Fibroblast of upper back skin (primary cell): ENCODE results near the gene CAND2.

Source experiments
- DNase-seq: peaks from one replicate; pipeline ENCODE4 v3.0.0-alpha.2; 2013

CAND2 gene

DNA sequence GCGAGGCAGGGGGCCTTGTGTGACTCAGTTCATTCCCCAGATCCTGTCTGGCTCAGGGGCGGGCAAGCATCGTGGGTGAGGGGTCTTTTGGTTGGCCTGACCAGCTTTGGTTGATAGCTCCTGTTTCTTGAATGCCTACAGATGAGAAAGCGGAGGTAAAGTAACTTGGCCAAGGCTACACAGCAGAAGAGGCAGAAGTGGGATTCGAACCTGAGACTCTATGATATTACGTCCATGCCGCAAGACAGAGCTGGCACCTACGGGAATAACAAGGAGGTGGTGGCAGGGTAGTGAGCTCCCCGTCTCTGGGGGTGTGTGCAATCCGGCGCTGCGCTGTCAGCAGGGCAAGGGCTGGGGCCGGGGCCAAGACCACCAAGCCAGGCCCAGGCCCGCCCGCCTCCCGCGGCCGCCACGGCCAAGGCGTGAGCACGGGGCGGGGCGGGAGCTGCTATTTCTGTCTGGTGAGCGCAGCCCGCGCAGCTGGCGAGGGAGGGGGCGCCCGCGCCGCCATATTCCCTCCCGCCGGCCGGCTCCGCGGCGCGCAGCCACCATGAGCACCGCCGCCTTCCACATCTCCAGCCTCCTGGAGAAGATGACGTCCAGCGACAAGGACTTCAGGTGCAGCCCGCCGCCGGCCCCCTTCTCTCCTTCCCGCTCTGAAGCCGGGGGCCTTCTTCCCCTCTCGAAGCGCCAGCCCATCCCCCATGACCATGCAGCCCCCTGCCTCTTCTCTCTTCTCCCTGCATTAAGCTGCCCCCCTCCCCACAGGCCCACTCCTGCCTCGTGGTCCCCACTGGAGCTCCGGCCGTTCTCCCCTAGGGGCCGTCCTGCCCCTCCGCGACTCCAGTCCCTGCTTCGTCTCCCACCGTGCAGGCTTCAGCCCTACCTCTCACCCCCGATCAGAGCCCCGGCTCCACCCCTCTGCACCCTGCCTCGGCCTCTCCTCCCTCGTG is at the start of gene CAND2:
Gene CAND2 (plus strand): TSS at position 510 of the 953 bp plus-strand sequence. CDS start 41 bp downstream, at position 551.
- DNase-seq = peak; percentile 53

DNA sequence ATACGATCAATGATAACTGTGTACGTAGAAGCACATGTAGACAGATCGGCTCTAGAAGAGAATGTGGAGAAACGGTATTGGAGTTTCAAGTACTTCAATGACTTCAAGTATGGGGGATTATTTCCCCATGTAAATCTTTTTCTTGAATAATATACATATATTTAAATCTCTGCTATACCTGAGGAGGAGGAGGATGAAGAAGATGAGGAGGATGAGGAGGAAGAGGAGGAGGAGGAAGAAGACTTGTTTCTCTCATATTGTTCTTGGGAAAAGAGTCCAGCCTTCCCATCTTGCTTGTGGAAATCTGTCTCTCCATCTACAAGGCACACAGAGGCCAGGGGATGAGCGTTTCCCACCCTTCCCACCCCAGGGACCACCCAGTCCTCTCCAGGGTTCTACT is 48.0 kb upstream of the CAND2 start:
- DNase-seq = no peak

DNA sequence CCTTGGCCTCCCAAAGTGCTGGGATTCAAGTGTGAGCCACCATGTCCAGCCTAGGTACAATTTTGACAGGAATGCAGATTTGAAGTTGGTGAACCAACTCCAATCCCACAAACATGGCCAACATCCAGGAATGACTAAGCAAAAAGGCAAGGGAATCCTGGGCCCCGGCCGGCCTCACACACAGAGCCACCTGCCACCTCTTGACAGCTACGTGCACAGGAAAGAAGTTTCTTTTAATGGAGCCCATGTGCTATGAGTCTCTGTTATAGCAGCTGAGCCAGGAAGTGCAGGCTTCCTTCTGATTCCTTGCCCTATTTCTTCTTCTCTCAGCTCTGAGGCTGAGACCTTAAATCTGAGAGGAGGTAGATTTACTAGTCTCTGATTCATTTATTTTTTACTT is 46.3 kb upstream of the CAND2 start:
- peak; percentile 90 for DNase-seq

DNA sequence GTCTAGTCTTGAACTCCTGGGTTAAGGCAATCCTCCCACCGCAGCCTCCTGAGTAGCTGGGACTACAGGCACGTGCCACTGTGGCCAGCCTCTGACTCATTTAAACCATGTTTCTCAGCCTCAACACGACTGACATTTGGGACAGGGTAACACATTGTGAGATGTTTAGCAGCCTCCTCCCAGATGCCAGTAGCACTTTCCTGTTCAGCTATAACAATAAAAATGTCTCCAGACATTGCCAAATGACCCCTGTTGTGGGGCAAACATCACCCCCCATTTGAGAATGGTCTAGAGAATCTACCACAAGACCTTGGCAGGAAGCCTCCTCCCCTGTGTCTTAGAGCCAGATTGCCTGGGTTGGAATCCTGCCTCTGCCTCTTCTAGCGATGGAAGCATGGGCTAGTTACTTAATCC is 45.8 kb upstream of the CAND2 start:
- peak; percentile 78 for DNase-seq

DNA sequence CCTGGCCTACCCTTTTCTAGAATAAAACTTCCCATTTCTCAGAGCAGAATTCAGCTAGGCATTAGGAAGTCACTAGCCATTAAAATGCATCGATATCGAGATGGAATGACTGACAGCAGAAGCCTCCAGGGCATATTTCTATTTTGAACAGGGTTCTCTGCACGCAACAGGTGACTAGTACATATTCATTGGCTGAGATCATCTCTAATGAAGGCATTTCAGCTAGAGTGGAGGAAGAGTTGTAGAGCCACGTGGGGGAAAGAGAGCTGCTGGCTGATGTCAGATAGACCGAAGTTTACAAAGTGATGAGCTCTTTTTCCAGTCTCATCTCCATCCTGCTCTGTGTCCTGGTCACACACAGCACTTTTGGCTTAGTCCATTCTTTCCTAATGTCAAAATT is 44.9 kb upstream of the CAND2 start:
- peak; percentile 53 for DNase-seq

DNA sequence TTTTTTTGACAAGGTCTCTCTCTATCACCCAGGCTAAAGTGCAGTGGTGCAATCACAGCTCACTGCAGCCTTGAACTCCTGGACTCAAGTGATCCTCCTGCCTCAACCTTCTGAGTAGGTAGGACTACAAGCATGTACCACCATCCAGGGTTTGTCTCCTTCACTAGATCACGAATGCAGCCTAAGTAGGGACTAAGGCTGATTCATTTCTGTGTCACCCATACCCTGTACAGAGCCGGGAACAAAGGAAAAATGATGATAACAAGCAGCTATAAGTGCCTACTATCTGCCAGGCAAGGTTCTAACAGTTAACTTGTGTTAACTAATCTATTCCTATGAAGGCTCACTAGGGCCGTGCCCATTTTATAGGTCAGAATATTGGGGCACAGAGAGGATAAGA is 44.4 kb upstream of the CAND2 start:
- no peak for DNase-seq

DNA sequence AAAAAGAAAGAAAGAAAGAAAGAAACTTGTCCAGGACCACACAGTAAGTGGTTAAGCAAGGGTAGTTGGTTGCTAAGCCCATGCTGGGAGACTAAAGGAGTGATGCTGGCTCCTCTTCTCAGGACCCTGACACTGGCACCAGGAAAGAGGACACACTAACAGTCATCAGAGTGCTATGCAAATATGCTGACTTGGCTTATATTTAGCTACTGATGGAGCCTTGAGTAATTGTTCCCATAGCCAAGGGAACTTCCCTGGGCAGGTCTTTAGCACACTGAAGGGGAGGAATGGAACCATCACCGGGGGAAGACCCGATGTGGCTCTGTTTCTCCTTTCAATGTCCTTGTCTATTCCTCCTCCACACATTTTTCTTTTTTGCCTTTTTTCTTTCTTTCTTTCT is 43.7 kb upstream of the CAND2 start:
- DNase-seq = peak; percentile 14

DNA sequence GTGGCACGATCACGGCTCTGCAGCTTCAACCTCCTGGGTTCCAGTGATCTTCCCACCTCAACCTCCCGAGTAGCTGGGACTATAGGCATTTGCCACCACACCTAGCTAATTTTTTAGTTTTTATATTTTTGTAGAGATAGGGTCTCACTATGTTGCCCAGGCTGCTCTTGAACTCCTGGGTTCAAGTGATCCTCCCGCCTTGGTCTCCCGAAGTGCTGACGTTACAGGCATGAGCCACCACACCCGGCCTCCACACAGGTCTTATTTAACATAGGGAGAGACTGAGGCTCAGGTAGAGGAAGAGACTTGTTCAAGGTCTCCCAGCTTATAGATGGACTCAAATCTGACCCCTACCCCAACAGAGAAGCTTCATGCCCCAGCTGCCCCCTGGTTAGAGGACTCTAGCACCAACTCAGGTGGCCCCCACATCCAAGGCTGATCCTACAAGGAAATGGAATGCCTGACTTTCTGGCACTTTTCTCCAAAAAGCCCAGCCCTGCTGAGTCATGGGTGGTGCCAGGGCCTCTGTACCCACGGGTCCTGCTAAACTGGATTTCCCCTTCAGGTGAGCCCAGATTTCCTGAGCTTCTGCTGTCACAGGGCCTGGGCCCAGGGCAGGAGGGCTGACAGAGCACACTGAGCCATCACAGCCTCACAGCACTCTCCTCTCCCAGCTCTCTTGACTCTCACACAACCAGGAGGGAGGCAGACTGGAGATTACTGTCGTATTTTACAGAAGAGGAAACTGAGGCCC is 43.0 kb upstream of the CAND2 start:
- no peak for DNase-seq

DNA sequence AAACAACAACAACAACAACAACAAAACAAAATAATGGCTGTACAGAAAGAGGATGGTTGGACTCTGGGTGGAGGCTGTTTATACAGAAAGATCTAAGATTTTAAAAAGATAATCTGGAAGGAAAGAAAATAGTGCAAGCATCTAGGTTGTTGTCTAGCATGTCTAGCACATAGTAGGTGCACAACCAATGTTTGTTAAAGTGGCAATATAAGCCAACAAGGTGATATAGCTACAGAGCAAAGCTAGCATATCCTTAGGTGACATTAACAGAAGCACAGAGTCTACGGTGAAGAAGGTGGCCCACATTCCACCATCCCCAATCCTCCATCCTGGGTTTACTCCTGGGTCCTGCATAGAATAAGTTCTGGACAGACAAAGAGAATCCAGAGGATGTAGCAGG is 42.2 kb upstream of the CAND2 start:
- DNase-seq = no peak

DNA sequence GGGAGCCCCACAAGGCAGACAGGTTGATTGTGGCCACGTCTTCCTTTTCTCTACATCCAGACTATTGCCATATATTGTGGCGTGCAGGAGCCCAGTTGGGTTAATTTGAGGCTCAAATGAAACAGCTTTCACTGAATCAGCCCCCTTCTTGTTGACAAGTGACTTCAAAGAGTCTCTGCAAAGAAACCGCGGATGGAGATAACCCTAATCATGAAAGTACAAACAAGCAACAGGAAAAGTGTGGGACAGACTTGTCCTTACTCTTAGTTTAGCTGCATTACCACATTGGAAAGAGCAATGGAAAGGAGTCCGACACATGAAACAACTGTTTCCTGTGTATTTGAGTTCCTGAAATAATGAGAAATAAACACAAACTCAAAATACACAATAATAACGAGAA is 40.7 kb upstream of the CAND2 start:
- DNase-seq = no peak

DNA sequence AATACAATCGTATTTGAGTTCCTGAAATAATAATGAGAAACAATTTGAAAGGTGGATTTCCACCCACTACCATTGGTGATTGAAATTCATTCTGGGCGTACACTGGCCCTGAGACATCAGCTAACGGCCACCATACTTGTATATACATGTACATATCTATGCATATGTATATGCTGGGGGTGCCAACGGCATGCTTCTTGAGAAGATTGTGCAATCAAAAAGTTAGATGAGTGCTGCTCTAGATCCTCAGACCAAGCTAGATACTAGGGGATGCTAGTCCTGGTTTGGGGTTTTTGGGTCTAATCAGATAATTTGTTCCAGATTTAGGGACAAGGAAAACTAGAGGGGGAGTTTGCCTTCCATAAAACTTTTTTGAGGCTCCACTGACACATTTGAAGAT is 40.3 kb upstream of the CAND2 start:
- no peak for DNase-seq

DNA sequence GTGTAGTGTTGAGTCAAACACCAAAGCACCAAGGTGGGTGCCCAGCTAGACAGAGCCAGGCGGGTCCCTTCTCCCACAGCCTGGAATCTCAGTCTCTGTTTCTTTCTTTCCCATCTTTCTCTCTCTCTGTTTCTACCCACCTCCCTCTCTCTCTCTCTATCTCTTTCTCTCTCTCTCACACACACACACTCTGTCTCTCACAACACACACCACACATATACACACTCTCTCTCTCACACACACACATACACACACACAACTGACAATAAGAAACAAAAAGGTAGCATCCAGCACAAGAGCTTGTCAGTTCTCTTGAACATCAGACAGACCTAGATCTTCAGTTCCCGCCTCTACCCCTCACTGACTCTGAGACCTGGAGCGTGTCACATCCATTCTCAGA is 39.8 kb upstream of the CAND2 start:
- DNase-seq = no peak

DNA sequence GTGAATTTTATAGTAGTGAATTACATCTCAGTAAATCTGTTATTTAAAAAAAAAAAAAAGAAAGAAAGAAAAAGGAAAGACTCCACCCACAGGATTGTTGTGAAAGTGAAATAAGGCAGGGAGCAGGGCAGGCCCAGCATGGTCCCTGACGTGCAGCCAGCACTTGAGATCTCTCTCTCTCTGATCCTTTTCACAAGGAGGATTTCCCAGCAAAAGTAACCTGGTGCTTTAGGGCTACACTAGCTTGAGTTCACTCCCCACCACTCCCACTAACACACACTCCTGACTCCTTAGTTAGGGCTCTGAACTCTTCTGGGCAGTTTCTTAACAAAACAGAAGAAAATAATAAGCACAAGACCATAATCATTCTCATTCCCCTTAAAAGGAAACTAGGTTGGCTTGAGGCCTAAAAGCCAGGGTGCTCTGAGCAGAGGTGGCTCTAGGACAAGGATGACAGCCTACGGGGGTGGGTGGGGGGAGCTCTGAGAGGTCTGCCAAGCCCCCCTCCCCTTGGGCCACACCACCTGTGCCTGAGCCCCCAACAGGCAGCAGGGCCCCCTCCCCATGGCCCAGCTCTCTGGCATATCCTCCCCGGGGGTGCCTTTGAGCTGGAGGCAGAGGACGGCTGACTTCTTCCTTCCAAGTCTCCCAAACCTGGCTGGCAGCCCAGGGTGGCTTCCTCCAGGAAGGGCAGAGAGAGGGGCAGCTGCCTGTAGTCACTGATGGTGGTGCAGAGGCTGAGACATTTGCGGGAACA is 38.3 kb upstream of the CAND2 start:
- peak; percentile 48 for DNase-seq

DNA sequence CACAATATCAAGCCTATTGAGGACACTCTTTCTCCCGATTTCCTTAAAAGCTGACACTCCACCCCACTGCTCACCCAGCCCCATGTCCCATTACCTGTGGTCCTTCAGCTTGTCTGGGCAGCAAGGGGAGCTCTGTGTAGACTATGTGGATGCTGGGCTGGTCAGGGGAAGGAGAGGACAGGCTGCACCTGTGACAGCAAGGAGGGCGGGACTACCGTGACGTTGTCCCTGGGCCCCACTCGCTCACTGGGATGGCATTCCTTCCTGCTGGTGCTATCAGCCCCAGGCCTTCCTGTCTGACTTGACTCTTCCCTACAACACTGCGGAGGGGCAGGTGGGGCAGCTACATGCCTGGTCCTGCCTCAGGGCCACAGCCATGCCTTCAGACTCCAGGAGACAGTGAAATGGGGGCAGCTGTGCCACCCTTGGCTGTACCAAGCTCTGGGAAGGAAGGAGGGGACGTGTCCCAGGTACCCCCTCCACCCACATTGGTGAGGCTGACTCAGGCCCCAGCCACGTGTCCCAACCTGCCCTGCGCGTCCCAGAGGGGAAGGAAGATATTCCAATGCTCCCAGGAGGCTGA is 37.3 kb upstream of the CAND2 start, which contains the start of gene TMEM40:
Gene TMEM40 (minus strand): TSS at position 163 of the 583 bp plus-strand sequence. CDS start 9,427 bp downstream, outside the sequence.
- no peak for DNase-seq

DNA sequence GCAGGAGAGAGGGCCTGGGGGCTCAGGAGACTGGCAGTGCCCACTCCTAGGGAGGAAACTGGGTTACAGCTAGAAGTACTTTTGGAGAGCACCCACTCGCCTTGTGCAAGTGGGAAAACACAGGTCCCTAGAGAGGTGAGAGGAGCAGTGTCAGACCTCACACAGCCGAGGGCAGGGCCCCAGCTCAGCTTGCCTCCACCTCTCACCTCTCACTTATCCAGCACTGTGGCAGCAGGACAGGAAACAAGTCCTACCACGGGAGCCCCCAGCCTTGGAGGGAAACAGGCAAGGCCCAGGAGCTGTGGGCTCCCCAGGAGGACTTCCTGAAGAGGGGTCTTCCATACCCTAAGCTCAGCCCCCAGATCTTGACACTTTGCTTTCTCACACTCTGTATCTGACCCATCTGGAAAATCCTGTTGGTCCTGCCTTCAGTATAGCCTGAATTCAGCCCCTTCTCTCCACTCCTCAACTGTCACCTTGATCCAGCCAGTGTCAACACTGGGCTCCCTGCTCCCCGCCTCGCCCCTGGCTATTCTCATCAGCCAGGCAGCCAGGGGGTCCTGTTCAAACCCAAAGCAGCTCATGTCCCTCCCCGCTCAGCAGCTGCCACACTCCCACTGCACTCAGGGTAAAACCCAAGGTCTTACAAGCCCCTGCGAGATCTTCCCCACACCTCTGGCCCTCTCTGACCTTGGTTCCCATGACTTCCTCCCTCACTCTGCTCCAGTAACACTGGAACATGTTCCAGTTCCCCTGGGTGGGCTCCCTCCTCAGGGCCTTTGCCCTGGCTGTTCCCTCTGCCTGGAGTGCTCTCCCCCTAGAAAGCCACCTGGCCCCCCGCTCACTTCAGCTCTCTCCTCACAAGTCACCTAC is 36.6 kb upstream of the CAND2 start:
- no peak for DNase-seq

DNA sequence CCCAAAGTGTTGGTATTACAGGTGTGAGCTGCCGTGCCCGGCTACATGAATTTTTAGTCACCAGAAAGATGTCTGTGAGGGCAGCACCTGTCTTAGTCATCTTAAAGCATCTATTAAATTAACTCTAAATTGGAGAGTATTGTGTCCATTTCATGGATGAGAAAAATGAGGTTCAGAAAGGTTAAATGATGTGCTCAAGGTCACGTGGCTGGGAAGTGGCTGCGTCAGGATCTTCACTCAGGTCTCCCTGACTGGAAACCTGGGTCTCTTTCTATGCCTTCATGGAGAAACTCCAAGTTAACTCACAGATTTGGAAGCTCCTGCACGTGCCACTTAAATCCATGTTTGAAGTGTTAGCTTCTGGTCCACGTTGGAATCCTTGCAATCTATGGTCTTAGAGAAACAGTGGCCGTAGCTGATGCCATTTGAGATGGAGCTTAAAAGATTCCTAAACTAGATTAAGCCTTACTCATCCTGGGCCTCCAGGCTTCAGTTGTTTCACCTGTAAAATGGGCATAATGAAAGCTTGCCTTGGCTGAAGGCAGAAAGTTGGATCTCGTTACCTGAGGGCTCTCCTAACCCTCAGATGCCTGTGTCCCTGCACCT is 32.2 kb upstream of the CAND2 start:
- no peak for DNase-seq

DNA sequence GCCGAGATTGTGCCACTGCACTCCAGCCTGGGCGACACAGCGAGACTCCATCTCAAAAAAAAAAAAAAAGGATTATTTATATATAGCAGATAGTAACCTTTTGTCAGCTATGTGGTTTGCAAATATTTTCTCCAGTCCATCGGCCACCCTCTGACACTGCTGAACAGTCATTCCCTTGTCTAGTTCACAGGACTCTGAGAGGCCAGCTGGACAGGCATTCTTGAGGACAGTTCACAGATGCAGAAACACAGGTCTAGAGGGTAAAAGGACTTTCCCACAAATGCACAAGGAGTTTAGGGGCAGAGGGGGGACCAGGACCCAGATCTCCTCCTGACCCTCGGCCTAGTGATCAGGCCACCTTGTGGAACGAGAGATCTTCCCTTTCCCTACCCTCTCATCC is 29.9 kb upstream of the CAND2 start:
- no peak for DNase-seq

DNA sequence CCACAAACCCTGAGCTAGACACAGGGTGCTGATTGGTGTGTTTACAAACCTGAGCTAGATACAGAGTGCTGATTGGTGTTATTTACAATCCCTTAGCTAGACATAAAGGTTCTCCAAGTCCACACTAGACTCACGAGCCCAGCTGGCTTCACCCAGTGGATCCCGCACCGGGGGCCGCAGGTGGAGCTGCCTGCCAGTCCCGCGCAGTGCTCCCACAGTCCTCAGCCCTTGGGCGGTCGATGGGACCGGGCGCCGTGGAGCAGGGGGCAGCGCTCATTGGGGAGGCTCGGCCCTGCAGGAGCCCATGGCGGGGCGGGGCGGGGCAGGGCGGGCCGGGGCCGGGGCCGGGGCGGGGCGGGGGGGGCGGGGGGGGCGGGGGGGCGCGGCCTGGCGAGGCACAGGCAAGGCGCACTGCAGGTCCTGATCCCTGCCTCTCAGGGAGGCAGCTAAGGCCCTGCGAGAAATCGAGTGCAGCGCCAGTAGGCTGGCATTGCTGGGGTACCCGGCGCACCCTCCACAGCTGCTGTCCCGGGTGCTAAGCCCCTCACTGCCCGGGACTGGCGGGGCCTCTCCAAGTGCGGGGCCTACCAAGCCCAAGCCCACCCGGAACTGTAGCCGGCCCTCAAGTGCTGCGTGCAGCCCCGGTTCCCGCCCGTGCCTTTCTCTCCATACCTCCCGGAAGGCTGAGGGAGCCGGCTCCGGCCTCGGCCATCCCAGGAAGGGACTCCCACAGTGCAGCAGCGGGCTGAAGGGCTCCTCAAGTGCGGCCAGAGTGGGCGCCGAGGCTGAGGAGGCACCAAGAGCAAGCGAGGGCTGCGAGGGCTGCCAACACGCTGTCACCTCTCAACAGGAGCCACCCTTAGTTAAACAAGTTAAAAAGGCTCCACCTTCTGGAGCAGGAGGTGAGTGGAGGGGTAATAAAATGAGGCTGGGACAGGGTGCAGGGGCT is 27.6 kb upstream of the CAND2 start:
- no peak for DNase-seq

DNA sequence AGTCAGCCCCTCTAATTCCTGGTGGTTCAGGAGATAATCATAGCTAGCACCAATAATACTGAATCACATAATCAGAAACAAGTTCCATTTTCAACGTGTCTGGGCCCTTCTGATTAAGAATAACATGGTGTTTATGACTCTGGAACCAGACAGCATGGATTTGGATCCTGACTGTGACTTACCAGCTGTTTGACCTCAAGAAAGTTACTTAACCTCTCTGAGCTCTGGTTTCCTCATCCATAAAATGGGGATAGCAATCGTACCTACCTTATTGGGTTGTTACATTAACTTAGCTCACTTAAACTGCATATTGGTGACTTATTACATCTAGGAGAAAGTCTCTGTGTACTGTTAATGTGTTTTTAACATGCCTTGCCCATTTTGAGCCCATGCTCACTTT is 26.7 kb upstream of the CAND2 start:
- DNase-seq = no peak

DNA sequence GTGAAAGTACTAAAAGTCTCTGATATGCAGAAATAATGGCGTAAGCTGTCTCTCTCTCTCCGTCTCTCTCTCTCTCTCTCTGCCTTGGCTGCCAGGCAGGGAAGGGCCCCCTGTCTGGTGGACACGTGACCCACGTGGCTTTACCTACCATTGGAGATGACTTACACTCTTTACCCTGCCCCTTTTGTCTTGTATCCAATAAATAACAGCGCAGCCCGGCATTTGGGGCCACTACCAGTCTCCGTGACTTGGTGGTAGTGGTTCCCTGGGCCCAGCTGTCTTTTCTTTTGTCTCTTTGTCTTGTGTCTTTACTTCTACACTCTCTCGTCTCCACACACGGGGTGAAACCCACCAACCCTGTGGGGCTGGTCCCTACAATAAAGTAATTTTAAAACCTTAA is 25.2 kb upstream of the CAND2 start:
- DNase-seq = no peak
